ENCODE results near the gene NR2C2AP.

NR2C2AP gene

DNA sequence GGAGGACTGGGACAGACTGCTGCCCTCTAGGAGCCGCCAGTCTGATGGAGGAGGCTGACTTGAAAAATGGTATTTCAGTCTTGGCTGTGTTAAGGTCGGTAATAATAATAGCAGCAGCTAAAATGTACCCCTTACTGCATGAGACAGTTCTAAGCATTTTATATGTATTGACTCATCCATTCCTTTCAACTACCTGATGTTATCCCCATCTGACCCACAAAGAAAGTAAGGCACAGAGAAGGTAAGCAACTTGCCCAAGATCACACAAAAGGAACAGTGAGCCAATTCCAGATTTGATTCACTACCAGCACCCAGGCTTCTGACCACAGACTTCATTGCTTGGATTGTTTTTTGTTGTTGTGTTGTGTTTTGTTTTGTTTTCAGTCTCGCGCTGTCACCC, 12.6 kb upstream of the NR2C2AP start:
- Histone ChIP-seq H3K4me2 (ENCODE audit: low read depth, low read length, poor library complexity, severe bottlenecking) (no peak overlapping the region), H3K27me3 (ENCODE audit: low read length) (no peaks in the 10 kb centered on the region), H2AFZ (ENCODE audit: low read depth, low read length, severe bottlenecking) (no peak overlapping the region), H3K4me3 (ENCODE audit: insufficient read depth, low read length, poor library complexity, severe bottlenecking) (no peak overlapping the region), H3K79me2 (ENCODE audit: insufficient read depth, low read length) (no peaks in the 10 kb centered on the region), H3K27ac (ENCODE audit: low read depth, low read length) (no peak overlapping the region), H3K9ac (ENCODE audit: low read length) (no peak overlapping the region), H3F3A (ENCODE audit: insufficient read depth) (no peaks in the 10 kb centered on the region), H4K20me1 (ENCODE audit: low read depth, low read length) (no peaks in the 10 kb centered on the region), H3K9me2 (replicated peaks; ENCODE audit: insufficient read depth, low read length) (no peaks in the 10 kb centered on the region), H3K9me3 (ENCODE audit: insufficient read depth, low read length) (no peaks in the 10 kb centered on the region), H3K36me3 (ENCODE audit: low read length) (no peaks in the 10 kb centered on the region)
- TF ChIP-seq EZH2phosphoT487 (conservative IDR thresholded peaks at IDR 0.05; ENCODE audit: low read length), result no peak
- TF ChIP-seq CTCF (IDR thresholded peaks at IDR 0.05; ENCODE audit: insufficient read depth, low read length, poor library complexity, severe bottlenecking), result no peak

GRCh38 chr19:19214892-19215291, 11.7 kb upstream of the NR2C2AP start:
- H2AFZ ChIP-seq (ENCODE audit: low read depth, low read length, severe bottlenecking), result no peak overlapping the region

DNA sequence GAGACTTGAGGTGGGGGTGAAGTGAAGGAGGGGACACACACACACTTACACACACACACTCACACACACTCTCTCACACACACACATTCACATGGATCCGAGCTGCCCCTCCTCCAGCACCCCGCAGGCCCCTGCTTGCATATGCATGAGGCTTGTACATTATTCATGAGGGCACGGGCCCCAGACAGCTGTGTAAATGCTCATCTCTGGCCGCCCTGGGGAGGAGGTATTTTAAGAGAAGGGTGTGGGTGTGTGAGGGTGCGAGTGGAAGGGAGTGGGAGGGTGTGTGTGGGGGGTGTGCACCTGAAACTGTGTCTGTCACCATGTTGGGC, 10.9 kb upstream of the NR2C2AP start:
- Histone ChIP-seq H4K20me1 (ENCODE audit: low read depth, low read length) (no peaks in the 10 kb centered on the region), H3K9ac (ENCODE audit: low read length) (no peak overlapping the region), H3K27ac (ENCODE audit: low read depth, low read length) (no peak overlapping the region), H3K4me3 (ENCODE audit: insufficient read depth, low read length, poor library complexity, severe bottlenecking) (no peak overlapping the region), H2AFZ (ENCODE audit: low read depth, low read length, severe bottlenecking) (no peak overlapping the region), H3K79me2 (ENCODE audit: insufficient read depth, low read length) (no peaks in the 10 kb centered on the region), H3K9me2 (replicated peaks; ENCODE audit: insufficient read depth, low read length) (no peaks in the 10 kb centered on the region), H3K36me3 (ENCODE audit: low read length) (no peaks in the 10 kb centered on the region), H3K27me3 (ENCODE audit: low read length) (no peaks in the 10 kb centered on the region), H3K9me3 (ENCODE audit: insufficient read depth, low read length) (no peaks in the 10 kb centered on the region), H3F3A (ENCODE audit: insufficient read depth) (no peaks in the 10 kb centered on the region), H3K4me2 (ENCODE audit: low read depth, low read length, poor library complexity, severe bottlenecking) (no peak overlapping the region)
- TF ChIP-seq CTCF (IDR thresholded peaks at IDR 0.05; ENCODE audit: insufficient read depth, low read length, poor library complexity, severe bottlenecking), result no peak
- TF ChIP-seq EZH2phosphoT487 (conservative IDR thresholded peaks at IDR 0.05; ENCODE audit: low read length), result no peak

More at GRCh38 chr19:19214892-19215291, 11.7 kb upstream of the NR2C2AP start:
- no peaks in the 10 kb centered on the region for H3K27me3 ChIP-seq (ENCODE audit: low read length)
- no peaks in the 10 kb centered on the region for H3K79me2 ChIP-seq (ENCODE audit: insufficient read depth, low read length)
- no peaks in the 10 kb centered on the region for H3K9me3 ChIP-seq (ENCODE audit: insufficient read depth, low read length)
- H3F3A ChIP-seq (ENCODE audit: insufficient read depth), result no peaks in the 10 kb centered on the region
- no peak overlapping the region for H3K4me3 ChIP-seq (ENCODE audit: insufficient read depth, low read length, poor library complexity, severe bottlenecking)
- no peak overlapping the region for H3K27ac ChIP-seq (ENCODE audit: low read depth, low read length)
- no peak overlapping the region for H3K9ac ChIP-seq (ENCODE audit: low read length)
- H3K9me2 ChIP-seq (replicated peaks; ENCODE audit: insufficient read depth, low read length), result no peaks in the 10 kb centered on the region
- TF ChIP-seq CTCF (IDR thresholded peaks at IDR 0.05; ENCODE audit: insufficient read depth, low read length, poor library complexity, severe bottlenecking) (no peak), EZH2phosphoT487 (conservative IDR thresholded peaks at IDR 0.05; ENCODE audit: low read length) (no peak)
- no peaks in the 10 kb centered on the region for H4K20me1 ChIP-seq (ENCODE audit: low read depth, low read length)
- no peaks in the 10 kb centered on the region for H3K36me3 ChIP-seq (ENCODE audit: low read length)
- no peak overlapping the region for H3K4me2 ChIP-seq (ENCODE audit: low read depth, low read length, poor library complexity, severe bottlenecking)

Measured in SU-DHL-6 (cell line).